ENCODE data around the gene CDH23.

Gene CDH23

GRCh38 chr10:71640607-71641006, 243.9 kb downstream of the CDH23 start:
- no peak for DNase-seq (ENCODE audit: low read depth)

- DNase-seq (ENCODE audit: low read depth) = no peak
These were observed 244.7 kb downstream of the CDH23 start for GRCh38 chr10:71641449-71641848.

- no peak for DNase-seq (ENCODE audit: low read depth)
These were observed 245.3 kb downstream of the CDH23 start for GRCh38 chr10:71641986-71642385.

- no peak for DNase-seq (ENCODE audit: low read depth)
These were observed 247.2 kb downstream of the CDH23 start for GRCh38 chr10:71643904-71644303.

- no peak for DNase-seq (ENCODE audit: low read depth)
These were observed 247.8 kb downstream of the CDH23 start for GRCh38 chr10:71644307-71645180.

GRCh38 chr10:71645185-71645584, 248.5 kb downstream of the CDH23 start:
- DNase-seq (ENCODE audit: low read depth) = no peak

- no peak for DNase-seq (ENCODE audit: low read depth)
These were observed 249.3 kb downstream of the CDH23 start for GRCh38 chr10:71646037-71646436.

GRCh38 chr10:71646592-71647292, 250.0 kb downstream of the CDH23 start:
- no peak for DNase-seq (ENCODE audit: low read depth)

- DNase-seq (ENCODE audit: low read depth) = no peak
These were observed 251.0 kb downstream of the CDH23 start for GRCh38 chr10:71647526-71648253.

- no peak for DNase-seq (ENCODE audit: low read depth)
These were observed 251.7 kb downstream of the CDH23 start for GRCh38 chr10:71648254-71648932.

- DNase-seq (ENCODE audit: low read depth) = no peak
These were observed 252.2 kb downstream of the CDH23 start for GRCh38 chr10:71648933-71649320.

- no peak for DNase-seq (ENCODE audit: low read depth)
These were observed 252.9 kb downstream of the CDH23 start for GRCh38 chr10:71649631-71650030.

GRCh38 chr10:71650397-71650796, 253.7 kb downstream of the CDH23 start:
- no peak for DNase-seq (ENCODE audit: low read depth)

- no peak for DNase-seq (ENCODE audit: low read depth)
These were observed 254.7 kb downstream of the CDH23 start for GRCh38 chr10:71651428-71651827.

GRCh38 chr10:71651928-71652327, 255.2 kb downstream of the CDH23 start:
- DNase-seq (ENCODE audit: low read depth) = no peak

- DNase-seq (ENCODE audit: low read depth) = no peak
These were observed 256.3 kb downstream of the CDH23 start for GRCh38 chr10:71653044-71653443.

- no peak for DNase-seq (ENCODE audit: low read depth)
These were observed 259.5 kb downstream of the CDH23 start for GRCh38 chr10:71656220-71656619.

GRCh38 chr10:71657604-71658466, 261.1 kb downstream of the CDH23 start:
- no peak for DNase-seq (ENCODE audit: low read depth)

GRCh38 chr10:71658467-71658745, 261.7 kb downstream of the CDH23 start:
- DNase-seq (ENCODE audit: low read depth) = no peak

GRCh38 chr10:71659111-71659634, 262.5 kb downstream of the CDH23 start:
- no peak for DNase-seq (ENCODE audit: low read depth)

- no peak for DNase-seq (ENCODE audit: low read depth)
These were observed 263.0 kb downstream of the CDH23 start for GRCh38 chr10:71659737-71660136.
